Measurements from ENCODE around the gene PLD1.

GRCh38 chr3:171833789-171834460 lies 23.6 kb upstream of the PLD1 start:
- TF ChIP-seq CTCF (IDR thresholded peaks at IDR 0.05; ENCODE audit: low read depth, low read length) = peak; percentile 30
- TF ChIP-seq MYC (IDR thresholded peaks at IDR 0.05; ENCODE audit: low read depth, low read length) = no peak
- no peak for TF ChIP-seq POLR2A (IDR thresholded peaks at IDR 0.05; ENCODE audit: extremely low read depth, insufficient read length)
- no peak for TF ChIP-seq MAX (IDR thresholded peaks at IDR 0.05; ENCODE audit: low read depth, low read length)

Measured in NB4 (cell line).